Testis (tissue), 2 donors: Measurements from ENCODE around the gene C11orf98.

ENCODE experiments used
- CTCF ChIP-seq, 3 experiments: fragments of 450-650 bp in 2 of 3; fragments of 200-600 bp in 1 of 3; sonication (generic) in 1 of 3; IDR thresholded peaks; one replicate each; pipeline ENCODE4 v1.5.1; 2016 to 2019; ENCODE audit warnings: antibody characterized with exemption in 3 of 3, mild to moderate bottlenecking in 2 of 3, moderate library complexity in 1 of 3
- POLR2A ChIP-seq: fragments of 450-650 bp; IDR thresholded peaks from one replicate; pipeline ENCODE4 v1.6.1; 2017; ENCODE audit warnings: antibody characterized with exemption, mild to moderate bottlenecking, moderate library complexity

- TF ChIP-seq CTCF (IDR thresholded peaks at IDR 0.05) (no peak), POLR2A (no peak)
These were observed 48.3 kb upstream of the C11orf98 start for GRCh38 chr11:62713343-62713742.
